H1 (cell line): ENCODE data around the gene EFCAB8. TPM values are rescaled to one million over a fixed set of nuclear protein-coding genes. Genes with fewer than 3 reads are reported as not detected.

ENCODE experiments used
- CTCF ChIA-PET: fragments of 300-600 bp; sonication (Branson Sonifier 250); formaldehyde crosslinking; loops from one replicate; lab custom pipeline; 2021; ENCODE audit not compliant: partially characterized antibody; lab: Charles Lee
- POLR2A ChIA-PET: fragments of 300-600 bp; sonication (Branson Sonifier 250); formaldehyde crosslinking; loops from one replicate; lab custom pipeline; 2021; ENCODE audit warnings: inconsistent platforms; ENCODE audit not compliant: partially characterized antibody; lab: Charles Lee
- DNase-seq, 2 experiments: peaks; one replicate each; pipeline versions ENCODE4 v3.0.0 to v3.0.0-alpha.2; 2010 to 2022; ENCODE audit warnings: low spot score in 2 of 2, low read depth in 1 of 2, mixed read lengths in 1 of 2
- FAIRE-seq: peaks from 2 replicates; lab custom pipeline; 2011; peaks lifted over from hg19 to GRCh38; lab: Jason Lieb, UNC
- H2AFZ ChIP-seq: 2 replicates; pipeline ENCODE4 v1.8.1; 2012; ENCODE audit warnings: low read length, inconsistent platforms
- H2AK5ac ChIP-seq: 2 replicates; pipeline ENCODE4 v1.6.1; 2013; ENCODE audit warnings: low read depth, low read length
- H2BK120ac ChIP-seq: replicated peaks from 2 replicates; pipeline ENCODE3; 2013; ENCODE audit warnings: low read depth, low read length, inconsistent platforms
- H2BK12ac ChIP-seq: 2 replicates; pipeline ENCODE4 v1.6.1; 2013; ENCODE audit warnings: low read depth, low read length
- H2BK15ac ChIP-seq: 2 replicates; pipeline ENCODE4 v1.6.1; 2013; ENCODE audit warnings: low read length
- H2BK20ac ChIP-seq: 2 replicates; pipeline ENCODE4 v1.6.1; 2013; ENCODE audit warnings: low read length
- H2BK5ac ChIP-seq: 2 replicates; pipeline ENCODE4 v1.6.1; 2013; ENCODE audit warnings: low read depth, low read length
- H3K14ac ChIP-seq: 2 replicates; pipeline ENCODE4 v1.6.1; 2013; ENCODE audit warnings: inconsistent platforms; ENCODE audit not compliant: insufficient read length
- H3K18ac ChIP-seq: 2 replicates; pipeline ENCODE4 v1.6.1; 2013; ENCODE audit warnings: low read length; ENCODE audit errors: extremely low read depth
- H3K23ac ChIP-seq: 2 replicates; pipeline ENCODE4 v1.6.1; 2013; ENCODE audit warnings: inconsistent platforms; ENCODE audit not compliant: insufficient read length
- H3K23me2 ChIP-seq: 2 replicates; pipeline ENCODE4 v1.6.1; 2013; ENCODE audit warnings: low read depth, low read length
- H3K27ac ChIP-seq: 2 replicates; pipeline ENCODE4 v1.6.1; 2011; ENCODE audit warnings: low read depth, low read length, inconsistent platforms
- H3K27me3 ChIP-seq, 4 experiments: replicated peaks in 1 of 4; 1 replicate in 1 of 4; 2 replicates in 3 of 4; pipeline versions ENCODE4 v1.6.1 to v1.8.1; 2011 to 2013; ENCODE audit warnings: low read length in 3 of 4, mild to moderate bottlenecking in 3 of 4, inconsistent platforms in 2 of 4, mixed read lengths in 2 of 4, moderate library complexity in 1 of 4; ENCODE audit not compliant: control insufficient read depth in 3 of 4, insufficient read depth in 3 of 4; ENCODE audit errors: extremely low read depth in 1 of 4
- H3K36me3 ChIP-seq, 4 experiments: 2 replicates each; pipeline versions ENCODE4 v1.6.1 to v1.8.1; 2011 to 2013; ENCODE audit warnings: mild to moderate bottlenecking in 4 of 4, low read length in 3 of 4, moderate library complexity in 2 of 4, control low read depth in 1 of 4, inconsistent platforms in 1 of 4; ENCODE audit not compliant: insufficient read depth in 4 of 4, control insufficient read depth in 2 of 4
- H3K4ac ChIP-seq: replicated peaks from 2 replicates; pipeline ENCODE3; 2013; ENCODE audit warnings: low read length, low read depth, mixed read lengths, inconsistent platforms; ENCODE audit not compliant: insufficient read length
- H3K4me1 ChIP-seq, 4 experiments: replicated peaks in 1 of 4; 1 replicate in 1 of 4; 2 replicates in 3 of 4; pipeline versions ENCODE4 v1.6.1 to v1.8.1; 2011 to 2013; ENCODE audit warnings: low read length in 3 of 4, inconsistent platforms in 2 of 4, mixed read lengths in 1 of 4; ENCODE audit not compliant: insufficient read depth in 4 of 4, control insufficient read depth in 3 of 4
- H3K4me2 ChIP-seq, 2 experiments: 2 replicates each; pipeline versions ENCODE4 v1.6.1 to v1.8.1; 2011 to 2013; ENCODE audit warnings: low read depth in 2 of 2, low read length in 2 of 2, control low read depth in 1 of 2, inconsistent platforms in 1 of 2, mild to moderate bottlenecking in 1 of 2; ENCODE audit not compliant: insufficient read depth in 1 of 2
- H3K4me3 ChIP-seq, 4 experiments: fragments of 200-600, 300-600 bp in 1 of 4; sonication (generic), shearing (Covaris generic), sonication (Bioruptor Twin) in 1 of 4; 2 replicates each; pipeline versions ENCODE4 v1.5.1 to v1.8.1; 2011 to 2016; ENCODE audit warnings: low read length in 4 of 4, low read depth in 3 of 4, control low read depth in 2 of 4, inconsistent platforms in 2 of 4, mild to moderate bottlenecking in 2 of 4, mixed read lengths in 1 of 4, moderate library complexity in 1 of 4; ENCODE audit not compliant: insufficient read depth in 2 of 4; ENCODE audit errors: extremely low read depth in 1 of 4
- H3K56ac ChIP-seq: replicated peaks from 2 replicates; pipeline ENCODE3; 2013; ENCODE audit warnings: low read depth, mild to moderate bottlenecking, mixed read lengths, low read length, inconsistent platforms; ENCODE audit not compliant: insufficient read length
- H3K79me1 ChIP-seq: 2 replicates; pipeline ENCODE4 v1.6.1; 2013; ENCODE audit warnings: low read depth, low read length, control low read depth
- H3K79me2 ChIP-seq, 2 experiments: 2 replicates each; pipeline versions ENCODE4 v1.6.1 to v1.8.1; 2012 to 2013; ENCODE audit warnings: low read length in 2 of 2, mild to moderate bottlenecking in 2 of 2, inconsistent platforms in 1 of 2; ENCODE audit not compliant: insufficient read depth in 2 of 2, control insufficient read depth in 1 of 2
- H3K9ac ChIP-seq, 4 experiments: replicated peaks in 1 of 4; 1 replicate in 1 of 4; 2 replicates in 3 of 4; pipeline versions ENCODE4 v1.6.1 to v1.8.1; 2011 to 2013; ENCODE audit warnings: low read depth in 3 of 4, low read length in 3 of 4, control low read depth in 2 of 4, mild to moderate bottlenecking in 2 of 4, moderate library complexity in 2 of 4, inconsistent platforms in 1 of 4; ENCODE audit errors: extremely low read depth in 1 of 4
- H3K9me3 ChIP-seq, 2 experiments: 2 replicates each; pipeline versions ENCODE4 v1.6.1 to v1.8.1; 2012 to 2013; ENCODE audit warnings: mild to moderate bottlenecking in 2 of 2, moderate library complexity in 2 of 2, control low read depth in 1 of 2, inconsistent platforms in 1 of 2, low read depth in 1 of 2, low read length in 1 of 2, mixed read lengths in 1 of 2; ENCODE audit not compliant: insufficient read depth in 2 of 2
- H4K20me1 ChIP-seq, 2 experiments: replicated peaks in 1 of 2; 2 replicates each; pipeline versions ENCODE3 to v1.8.1; 2011 to 2013; ENCODE audit warnings: inconsistent platforms in 2 of 2, low read length in 2 of 2, mild to moderate bottlenecking in 1 of 2; ENCODE audit not compliant: insufficient read depth in 2 of 2, control insufficient read depth in 1 of 2
- H4K5ac ChIP-seq: 2 replicates; pipeline ENCODE4 v1.6.1; 2013; ENCODE audit warnings: low read length, low read depth, mixed read lengths, inconsistent platforms; ENCODE audit not compliant: insufficient read length
- H4K8ac ChIP-seq: 2 replicates; pipeline ENCODE4 v1.8.0; 2013; ENCODE audit warnings: mild to moderate bottlenecking, moderate library complexity, low read length, inconsistent platforms; ENCODE audit not compliant: insufficient read depth; ENCODE audit errors: extremely low read depth
- H4K91ac ChIP-seq: replicated peaks from 2 replicates; pipeline ENCODE3; 2013; ENCODE audit warnings: low read length, mixed read lengths, inconsistent platforms; ENCODE audit not compliant: insufficient read length
- CEBPB ChIP-seq: IDR thresholded peaks from 2 replicates; pipeline ENCODE4 v1.6.1; 2012; ENCODE audit warnings: low read depth, low read length
- CHD1 ChIP-seq: IDR thresholded peaks from 2 replicates; pipeline ENCODE4 v1.6.1; 2012; ENCODE audit warnings: low read depth, low read length, improper control_type of control experiment
- CREB1 ChIP-seq: IDR thresholded peaks from 2 replicates; pipeline ENCODE4 v1.6.1; 2012; ENCODE audit warnings: inconsistent platforms
- CTBP2 ChIP-seq: IDR thresholded peaks from 2 replicates; pipeline ENCODE4 v1.7.0; 2011; ENCODE audit warnings: borderline replicate concordance, mild to moderate bottlenecking, moderate library complexity, mixed read lengths, low read length; ENCODE audit not compliant: insufficient read depth, insufficient read length
- GTF2F1 ChIP-seq: IDR thresholded peaks from 2 replicates; pipeline ENCODE4 v1.6.1; 2012; ENCODE audit warnings: low read depth, low read length, improper control_type of control experiment, borderline replicate concordance
- HDAC6 ChIP-seq: IDR thresholded peaks from one replicate; pipeline ENCODE4 v1.7.1; 2012; ENCODE audit warnings: low read depth, mild to moderate bottlenecking, inconsistent platforms, low read length, moderate library complexity
- JUN ChIP-seq: IDR thresholded peaks from 2 replicates; pipeline ENCODE4 v1.6.1; 2011; ENCODE audit warnings: low read depth, mild to moderate bottlenecking, improper control_type of control experiment, low read length
- KDM1A ChIP-seq: fragments of 200-600, 300-600 bp; sonication (generic); IDR thresholded peaks from 2 replicates; pipeline ENCODE4 v1.7.1; 2016; ENCODE audit warnings: mild to moderate bottlenecking, low read length, borderline replicate concordance
- KDM4A ChIP-seq: IDR thresholded peaks from one replicate; pipeline ENCODE4 v1.7.1; 2012; ENCODE audit warnings: low read depth, mild to moderate bottlenecking, moderate library complexity, low read length, inconsistent platforms; ENCODE audit not compliant: severe bottlenecking
- NANOG ChIP-seq: IDR thresholded peaks from 2 replicates; pipeline ENCODE4 v1.6.1; 2011; ENCODE audit warnings: low read length, low read depth, mild to moderate bottlenecking, inconsistent platforms; ENCODE audit not compliant: insufficient read depth, poor library complexity, severe bottlenecking
- POLR2A ChIP-seq, 2 experiments: IDR thresholded peaks; 1 replicate in 1 of 2; 2 replicates in 1 of 2; pipeline ENCODE4 v1.6.1; 2011; ENCODE audit warnings: low read depth in 2 of 2, low read length in 2 of 2, mild to moderate bottlenecking in 2 of 2; ENCODE audit errors: control extremely low read depth in 1 of 2
- SIX5 ChIP-seq: IDR thresholded peaks from 2 replicates; pipeline ENCODE4 v1.6.1; 2011; ENCODE audit warnings: mild to moderate bottlenecking, low read depth, low read length
- SRF ChIP-seq: IDR thresholded peaks from 2 replicates; pipeline ENCODE4 v1.6.1; 2011; ENCODE audit warnings: mild to moderate bottlenecking, low read depth, low read length, moderate library complexity
- WGBS, 2 experiments: shearing (Covaris generic) in 1 of 2; methylation state at CpG; one replicate each; pipeline versions ENCODE4 v1.1.6 to v1.1.7; 2013 to 2015; ENCODE audit warnings: low lambda C conversion rate in 2 of 2, mixed read lengths in 2 of 2, inconsistent platforms in 1 of 2, low coverage in 1 of 2, missing lambda C conversion rate in 1 of 2; ENCODE audit not compliant: insufficient replicate concordance in 2 of 2, insufficient coverage in 1 of 2, insufficient read length in 1 of 2; ENCODE audit errors: extremely low coverage in 1 of 2, missing lambda C conversion rate in 1 of 2; 5-methylcytosine and 5-hydroxymethylcytosine counted together
- polyA plus RNA-seq, 7 experiments: library from polyadenylated mRNA; depleted of rRNA in 3 of 7; stranded (reverse) in 5 of 7; unstranded in 2 of 7; fragments of >200 nt in 5 of 7; fragments of 200-250 nt in 2 of 7; gene quantifications; 1 replicate in 5 of 7; 2 replicates in 1 of 7; 4 replicates in 1 of 7; pipeline versions ENCODE4 v1.2.1 to v1.2.3, GENCODE V29; 2011 to 2013; ENCODE audit warnings: missing spikeins in 2 of 7, mixed read lengths in 2 of 7
- total RNA-seq: library from RNA; stranded (reverse); fragmentation: NEBNext Ultra II Directional; extraction: Animal tissue kit (Norgen Biotek cat#: 25700); gene quantifications from 2 replicates; pipeline ENCODE4 v1.2.1, GENCODE V29; 2021

Gene EFCAB8
- total and polyA plus RNA-seq, 2 of the 8 experiments (the other 6 are each of a cell fraction or from before 2014, with no cell fraction given) = 0.06 to 0.20 TPM

DNA sequence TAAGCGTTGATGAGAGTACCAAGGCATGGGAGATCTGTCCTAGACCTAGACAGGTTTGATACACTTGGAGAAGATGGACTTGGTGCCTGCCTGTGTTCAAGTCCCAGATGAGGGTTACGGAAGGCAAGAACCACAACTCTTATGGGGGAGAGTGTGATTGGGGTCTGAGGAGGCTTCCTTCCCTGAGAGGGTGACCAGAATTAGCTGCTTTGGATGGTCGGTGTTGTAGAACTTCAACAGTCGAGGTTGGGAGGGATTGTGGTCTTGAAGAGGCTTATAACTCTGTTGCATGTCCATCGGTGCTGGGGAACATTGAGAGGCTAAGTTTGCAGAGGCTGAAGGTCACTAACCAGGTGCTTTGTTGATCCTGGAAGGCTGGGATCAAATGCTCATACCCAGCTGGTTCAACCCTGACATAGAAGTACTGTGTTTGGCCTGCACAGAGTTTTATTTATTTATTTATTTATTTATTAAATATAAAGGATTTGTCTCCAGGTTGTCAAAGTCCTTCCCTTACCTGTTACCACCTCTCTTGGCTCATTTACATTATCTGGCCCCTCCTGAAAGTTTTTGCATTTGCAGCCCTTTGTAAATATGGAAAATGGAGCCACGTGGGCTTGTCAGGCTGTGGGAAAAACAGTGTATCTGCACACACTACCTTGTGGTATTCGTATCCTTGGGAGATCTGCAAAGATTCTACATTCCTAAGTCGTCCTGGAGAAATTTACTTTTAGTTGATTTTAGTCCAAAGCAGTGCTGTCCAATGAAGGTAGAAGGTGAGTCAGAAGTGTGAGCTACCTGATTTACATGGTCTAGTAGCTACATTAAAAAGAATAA is 15.8 kb upstream of the EFCAB8 start:
- H2BK120ac ChIP-seq = no peak overlapping the region
- no peaks in the 10 kb centered on the region for H3K23me2 ChIP-seq
- H3K9me3 ChIP-seq = no peaks in the 10 kb centered on the region
- no peak overlapping the region for H2BK5ac ChIP-seq
- no peak overlapping the region for H3K4ac ChIP-seq
- H3K4me3 ChIP-seq = no peak overlapping the region
- H3K56ac ChIP-seq = no peak overlapping the region
- H3K4me1 ChIP-seq = peaks cover 0 to under 1% (median 0%) of the 10 kb centered on the region in 4 experiments; a peak in 1 of 7 replicates
- H4K8ac ChIP-seq = no peak overlapping the region
- no peak overlapping the region for H2BK20ac ChIP-seq
- peaks cover 3 to 36% of the 10 kb centered on the region in 2 experiments for H3K79me2 ChIP-seq
- ChIA-PET POLR2A (interaction anchor here (0.8 to 2.0 kb wide), 5 partner anchors 10 to 146 kb away, joined by 3 to 7 read pairs (median 5); no protein-coding TSS in a partner anchor), CTCF (interaction anchor here (0.7 to 2.8 kb wide), 7 partner anchors 13 to 248 kb away, joined by 3 to 15 read pairs (median 5); partner anchors contain the start of genes C20orf203 and EFCAB8)
- H2AFZ ChIP-seq = no peak overlapping the region
- no peak overlapping the region for H3K14ac ChIP-seq
- H4K91ac ChIP-seq = no peak overlapping the region
- no peak overlapping the region for H2BK12ac ChIP-seq
- H3K36me3 ChIP-seq = peaks cover 32 to 71% (median 54%) of the 10 kb centered on the region in 4 experiments
- H4K20me1 ChIP-seq = peaks cover 5 to 8% of the 10 kb centered on the region in 2 experiments
- no peak overlapping the region for H3K4me2 ChIP-seq
- DNase-seq (no peak), FAIRE-seq (no peak)
- H3K9ac ChIP-seq = no peak overlapping the region
- 94% methylated on average over 8 of the region's 8 CpGs; no CpG with 5 or more reads in 1 of the 2 experiments for WGBS, 2 experiments
- H3K79me1 ChIP-seq = peaks cover 13% of the 10 kb centered on the region
- H2BK15ac ChIP-seq = no peak overlapping the region
- no peak overlapping the region for H2AK5ac ChIP-seq
- no peak overlapping the region for H4K5ac ChIP-seq
- no peak overlapping the region for H3K18ac ChIP-seq
- no peak overlapping the region for H3K23ac ChIP-seq
- no peaks in the 10 kb centered on the region for H3K27me3 ChIP-seq
- no peak overlapping the region for H3K27ac ChIP-seq
- TF ChIP-seq CTBP2 = no peak
- no peak for TF ChIP-seq POLR2A (IDR thresholded peaks at IDR 0.05; ENCODE audit: control extremely low read depth in 1 of 2, low read depth in 2 of 2, low read length in 2 of 2)
- TF ChIP-seq CREB1 = no peak
- TF ChIP-seq CHD1 = no peak
- TF ChIP-seq KDM4A = no peak
- no peak for TF ChIP-seq CEBPB
- TF ChIP-seq JUN = no peak
- no peak for TF ChIP-seq HDAC6
- TF ChIP-seq SRF = no peak
- TF ChIP-seq NANOG = no peak
- no peak for TF ChIP-seq SIX5
- no peak for TF ChIP-seq GTF2F1
- no peak for TF ChIP-seq KDM1A
